ENCODE data around the gene SLC6A17. TPM values are rescaled to one million over a fixed set of nuclear protein-coding genes. Genes with fewer than 3 reads are reported as not detected.

SLC6A17 gene
- total RNA-seq, 1 donor from 2014 or later: not detected

DNA sequence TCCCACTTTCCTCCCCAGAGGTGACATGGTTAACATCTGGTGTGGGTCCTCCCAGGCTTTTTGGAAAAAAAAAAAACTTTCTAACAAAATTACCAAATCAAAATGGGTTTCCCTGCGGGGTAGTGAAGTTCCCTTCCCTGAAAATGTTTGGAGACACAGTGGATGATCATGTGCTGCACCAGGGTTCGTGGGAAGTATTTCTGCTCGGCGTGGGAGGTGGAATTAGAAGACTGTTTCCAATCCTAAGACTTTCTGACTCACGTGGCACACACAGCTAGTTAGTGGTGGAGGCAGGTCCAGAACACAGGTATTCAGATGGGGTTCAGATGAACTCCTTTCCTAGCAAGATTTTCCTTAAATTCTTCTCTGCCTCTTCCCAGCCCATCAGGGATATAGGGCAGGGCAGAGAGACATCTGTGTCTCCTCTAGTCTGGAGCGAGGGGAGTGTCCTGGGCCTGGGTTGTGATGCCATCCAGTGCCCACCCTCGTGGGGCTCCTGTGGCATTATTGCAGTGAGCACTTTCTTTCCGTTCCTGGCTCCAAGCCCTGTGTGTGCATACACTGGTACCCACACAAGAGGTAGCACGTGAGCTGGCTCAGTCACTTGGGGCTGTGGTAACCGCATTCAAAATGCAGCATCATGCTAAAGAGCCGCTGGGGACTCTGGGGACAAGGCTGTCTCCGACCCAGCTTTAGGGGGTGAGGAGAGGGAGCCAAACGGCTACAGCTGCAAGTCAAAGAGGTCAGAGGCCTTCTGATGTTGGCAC is 87.3 kb downstream of the SLC6A17 start:
- Mint-ChIP-seq H3K27me3 (peaks cover 43% of the 10 kb centered on the region), H3K36me3 (ENCODE audit: insufficient read depth) (no peaks in the 10 kb centered on the region), H3K4me3 (ENCODE audit: low read depth) (no peak overlapping the region), H3K27ac (no peak overlapping the region), H3K9me3 (ENCODE audit: low read depth) (no peaks in the 10 kb centered on the region), H3K4me1 (ENCODE audit: low read depth) (peaks cover 23% of the 10 kb centered on the region)
- DNase-seq (ENCODE audit: low spot score, unreplicated experiment): no peak
- TF ChIP-seq, protein P1, sequence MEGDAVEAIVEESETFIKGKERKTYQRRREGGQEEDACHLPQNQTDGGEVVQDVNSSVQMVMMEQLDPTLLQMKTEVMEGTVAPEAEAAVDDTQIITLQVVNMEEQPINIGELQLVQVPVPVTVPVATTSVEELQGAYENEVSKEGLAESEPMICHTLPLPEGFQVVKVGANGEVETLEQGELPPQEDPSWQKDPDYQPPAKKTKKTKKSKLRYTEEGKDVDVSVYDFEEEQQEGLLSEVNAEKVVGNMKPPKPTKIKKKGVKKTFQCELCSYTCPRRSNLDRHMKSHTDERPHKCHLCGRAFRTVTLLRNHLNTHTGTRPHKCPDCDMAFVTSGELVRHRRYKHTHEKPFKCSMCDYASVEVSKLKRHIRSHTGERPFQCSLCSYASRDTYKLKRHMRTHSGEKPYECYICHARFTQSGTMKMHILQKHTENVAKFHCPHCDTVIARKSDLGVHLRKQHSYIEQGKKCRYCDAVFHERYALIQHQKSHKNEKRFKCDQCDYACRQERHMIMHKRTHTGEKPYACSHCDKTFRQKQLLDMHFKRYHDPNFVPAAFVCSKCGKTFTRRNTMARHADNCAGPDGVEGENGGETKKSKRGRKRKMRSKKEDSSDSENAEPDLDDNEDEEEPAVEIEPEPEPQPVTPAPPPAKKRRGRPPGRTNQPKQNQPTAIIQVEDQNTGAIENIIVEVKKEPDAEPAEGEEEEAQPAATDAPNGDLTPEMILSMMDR (IDR thresholded peaks at IDR 0.05; ENCODE audit: unreplicated experiment): no peak

DNA sequence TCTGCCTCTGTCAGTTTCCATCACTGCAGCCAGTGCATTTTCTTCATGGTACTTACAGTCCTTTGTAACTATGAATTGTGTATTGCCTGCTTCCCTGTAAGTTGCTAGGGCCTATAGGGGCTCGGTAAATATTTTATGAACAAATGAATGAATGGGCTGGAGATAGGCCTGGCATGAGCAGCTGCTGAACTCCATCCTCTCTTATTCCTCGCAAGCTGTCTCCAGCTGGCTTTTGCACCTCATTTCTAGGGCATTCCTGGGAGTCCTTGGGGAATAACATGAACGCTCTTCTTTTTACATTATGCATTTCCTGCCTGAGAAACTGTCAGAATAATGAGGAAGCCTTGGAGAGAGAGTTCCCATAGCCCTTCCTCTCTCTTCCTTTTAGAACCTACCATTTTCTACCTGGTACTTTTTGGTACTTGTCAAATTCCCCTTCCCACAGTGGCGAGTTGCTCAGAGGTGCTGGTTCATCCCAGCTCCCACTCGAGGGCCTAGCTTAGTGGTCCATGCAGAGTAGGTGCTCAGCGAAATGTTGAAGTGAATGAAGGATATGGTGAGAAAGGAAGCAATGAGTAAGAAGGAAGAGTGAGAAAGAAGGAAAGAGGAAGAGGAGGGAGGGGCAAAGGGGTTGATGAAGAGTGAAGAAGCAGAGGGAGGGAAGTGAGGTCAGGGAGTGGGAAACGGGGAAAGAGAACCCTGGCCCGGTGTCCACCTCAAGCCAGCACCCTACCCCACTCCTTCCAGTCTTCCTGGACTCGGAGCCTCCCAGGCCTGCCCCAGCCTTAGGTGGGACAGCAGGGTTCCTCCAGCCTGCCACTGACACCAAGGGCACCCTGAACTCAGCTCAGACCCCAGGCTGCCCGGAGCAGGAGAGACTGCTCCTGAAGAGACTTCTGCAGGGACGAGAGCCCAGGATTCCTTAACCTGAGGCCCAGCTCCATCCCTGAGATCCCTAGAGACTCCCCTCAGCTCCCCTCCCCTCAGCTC is 89.4 kb downstream of the SLC6A17 start:
- no peak overlapping the region for H3K27ac Mint-ChIP-seq
- H3K4me1 Mint-ChIP-seq (ENCODE audit: low read depth): peaks cover 24% of the 10 kb centered on the region
- TF ChIP-seq, protein P1 (IDR thresholded peaks at IDR 0.05; ENCODE audit: unreplicated experiment): no peak
- no peak for DNase-seq (ENCODE audit: low spot score, unreplicated experiment)
- no peaks in the 10 kb centered on the region for H3K36me3 Mint-ChIP-seq (ENCODE audit: insufficient read depth)
- H3K9me3 Mint-ChIP-seq (ENCODE audit: low read depth): no peaks in the 10 kb centered on the region
- peaks cover 51% of the 10 kb centered on the region for H3K27me3 Mint-ChIP-seq
- H3K4me3 Mint-ChIP-seq (ENCODE audit: low read depth): no peak overlapping the region

DNA sequence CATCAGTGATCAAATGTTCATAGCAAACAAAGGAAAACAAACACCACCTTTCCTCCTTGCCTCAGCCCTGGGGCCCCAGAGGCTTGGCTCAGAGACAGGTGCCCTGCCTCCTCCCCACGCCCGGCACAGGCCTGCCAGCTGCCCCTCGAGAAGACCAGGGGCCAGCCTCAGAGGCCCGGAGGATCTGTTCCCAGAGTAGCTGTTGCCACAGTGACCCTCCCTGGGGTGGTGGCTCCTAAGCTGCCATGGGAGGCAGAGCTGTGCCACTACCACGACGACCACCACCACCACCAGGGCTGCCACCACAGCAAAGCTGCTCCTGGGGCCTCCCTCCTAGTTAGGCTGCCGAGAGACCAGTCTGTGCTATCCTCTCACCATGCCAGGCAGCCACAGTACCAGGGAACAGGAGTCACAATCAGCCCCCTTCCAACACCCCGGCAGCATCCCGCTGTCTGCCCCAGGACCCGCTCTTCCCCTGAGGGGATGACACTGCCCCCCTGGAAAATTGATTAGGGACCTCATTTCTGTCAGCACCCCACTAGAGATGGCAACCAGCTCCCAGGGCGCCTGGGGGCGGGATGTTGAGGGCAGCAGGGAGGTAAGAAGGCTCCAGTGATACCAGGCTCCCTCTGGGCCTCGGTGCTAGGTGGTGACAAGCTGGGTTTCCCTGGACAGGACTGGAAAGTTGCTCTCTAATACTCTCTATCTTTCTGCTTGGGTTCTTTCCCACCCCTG is 90.3 kb downstream of the SLC6A17 start:
- DNase-seq (ENCODE audit: low spot score, unreplicated experiment): no peak
- H3K36me3 Mint-ChIP-seq (ENCODE audit: insufficient read depth): no peaks in the 10 kb centered on the region
- H3K9me3 Mint-ChIP-seq (ENCODE audit: low read depth): no peaks in the 10 kb centered on the region
- peaks cover 57% of the 10 kb centered on the region for H3K27me3 Mint-ChIP-seq
- TF ChIP-seq, protein P1 (IDR thresholded peaks at IDR 0.05; ENCODE audit: unreplicated experiment): no peak
- peaks cover 17% of the 10 kb centered on the region for H3K4me1 Mint-ChIP-seq (ENCODE audit: low read depth)
- H3K27ac Mint-ChIP-seq: no peak overlapping the region
- no peak overlapping the region for H3K4me3 Mint-ChIP-seq (ENCODE audit: low read depth)

DNA sequence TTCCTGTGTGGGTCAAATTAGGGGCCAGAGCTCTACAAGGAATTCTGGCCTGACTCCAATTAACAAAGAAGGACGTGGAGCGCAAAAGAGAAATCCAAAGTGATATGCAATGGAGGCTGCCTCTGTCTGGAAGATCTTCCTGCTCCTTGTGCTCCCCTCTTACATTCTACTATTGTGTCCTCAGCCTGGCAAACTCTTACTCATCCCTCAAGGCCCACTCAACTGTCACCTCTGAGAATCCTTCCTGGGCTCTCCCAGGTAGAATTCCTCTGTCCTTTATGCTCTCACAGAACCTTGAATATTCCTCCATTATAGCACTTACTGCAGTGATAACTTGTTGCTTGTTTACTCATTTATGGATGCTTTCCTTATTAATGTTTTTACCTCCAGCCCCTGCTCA is 91.2 kb downstream of the SLC6A17 start:
- Mint-ChIP-seq H3K27ac (no peak overlapping the region), H3K9me3 (ENCODE audit: low read depth) (no peaks in the 10 kb centered on the region), H3K4me1 (ENCODE audit: low read depth) (peaks cover 9% of the 10 kb centered on the region), H3K4me3 (ENCODE audit: low read depth) (no peak overlapping the region), H3K36me3 (ENCODE audit: insufficient read depth) (no peaks in the 10 kb centered on the region), H3K27me3 (peaks cover 65% of the 10 kb centered on the region)
- no peak for DNase-seq (ENCODE audit: low spot score, unreplicated experiment)
- TF ChIP-seq, protein P1 (IDR thresholded peaks at IDR 0.05; ENCODE audit: unreplicated experiment): no peak

DNA sequence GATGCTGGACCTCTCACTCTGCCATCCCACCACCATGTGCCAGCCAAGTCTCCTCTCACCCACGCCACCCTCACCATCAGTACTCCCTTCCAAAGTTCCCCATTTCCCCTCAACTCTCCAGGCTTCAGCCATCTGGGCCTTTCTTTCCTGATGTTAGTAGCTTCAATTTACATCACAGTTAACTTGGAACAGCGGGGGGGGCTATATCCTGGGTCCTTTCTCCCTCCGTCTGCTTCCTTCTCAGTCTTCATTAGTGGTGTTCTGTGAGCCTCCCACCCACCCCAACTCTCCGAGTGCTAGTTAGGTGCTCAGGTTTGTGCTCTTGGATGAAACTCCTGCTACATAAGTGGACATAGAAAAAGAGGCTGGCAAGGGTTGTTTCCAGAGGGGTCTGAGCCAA is 91.8 kb downstream of the SLC6A17 start:
- Mint-ChIP-seq H3K27ac (no peak overlapping the region), H3K36me3 (ENCODE audit: insufficient read depth) (no peaks in the 10 kb centered on the region), H3K27me3 (peaks cover 71% of the 10 kb centered on the region), H3K4me1 (ENCODE audit: low read depth) (peaks cover 7% of the 10 kb centered on the region), H3K9me3 (ENCODE audit: low read depth) (no peaks in the 10 kb centered on the region), H3K4me3 (ENCODE audit: low read depth) (no peak overlapping the region)
- TF ChIP-seq, protein P1 (IDR thresholded peaks at IDR 0.05; ENCODE audit: unreplicated experiment): no peak
- no peak for DNase-seq (ENCODE audit: low spot score, unreplicated experiment)

Measured in progenitor cell of endocrine pancreas (in vitro differentiated cells).